ENCODE data around the gene POLR3K.

The POLR3K gene

DNA sequence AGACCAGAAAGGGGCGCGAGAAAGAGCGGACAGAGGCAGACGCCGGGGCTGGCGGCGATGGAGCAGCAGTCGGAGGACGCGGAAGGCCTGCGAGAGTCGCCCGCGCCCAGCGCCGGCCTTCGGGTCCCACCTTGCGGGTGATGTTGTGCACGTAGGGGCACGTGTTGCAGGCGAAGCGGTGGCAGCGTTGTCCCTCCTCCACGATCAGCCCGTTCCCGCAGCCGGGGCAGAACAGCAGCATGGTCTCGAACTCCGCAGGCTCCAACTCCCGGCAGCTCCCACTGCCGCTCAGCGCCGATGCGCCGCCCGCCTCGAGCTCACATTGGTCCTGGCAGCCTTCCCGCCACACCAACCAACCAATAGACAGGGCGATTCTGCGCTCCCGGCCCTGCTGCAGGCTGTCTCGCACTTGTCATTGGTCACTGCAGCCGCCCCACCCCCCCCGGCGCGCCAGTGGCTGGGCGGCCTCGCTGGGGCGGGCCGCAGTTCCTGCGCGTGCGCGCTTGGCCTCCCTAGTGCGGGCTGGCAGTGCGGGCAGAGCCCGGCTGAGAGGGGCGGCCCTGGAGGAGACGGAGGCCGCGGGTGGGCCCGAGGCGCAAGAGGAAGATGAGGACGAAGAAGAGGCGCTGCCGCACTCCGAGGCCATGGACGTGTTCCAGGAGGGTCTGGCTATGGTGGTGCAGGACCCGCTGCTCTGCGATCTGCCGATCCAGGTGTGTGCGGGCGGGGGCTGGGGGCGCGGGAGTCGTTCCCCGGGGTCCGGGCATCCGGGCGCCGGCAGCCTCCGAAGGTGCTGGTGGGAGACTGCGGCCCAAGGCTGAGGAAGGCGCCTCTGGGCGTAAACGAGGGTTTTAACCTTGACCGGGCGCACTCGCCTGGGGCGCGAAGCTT, at the start of gene POLR3K, which contains the start of gene SNRNP25:
Gene POLR3K (minus strand): TSS at position 263 of the 891 bp plus-strand sequence. CDS start 22 bp downstream, at position 241.
Gene SNRNP25 (plus strand): TSS at position 483 of the 891 bp plus-strand sequence. CDS start 189 bp downstream, at position 672.
- peak; percentile 86 to 99 for DNase-seq

DNA sequence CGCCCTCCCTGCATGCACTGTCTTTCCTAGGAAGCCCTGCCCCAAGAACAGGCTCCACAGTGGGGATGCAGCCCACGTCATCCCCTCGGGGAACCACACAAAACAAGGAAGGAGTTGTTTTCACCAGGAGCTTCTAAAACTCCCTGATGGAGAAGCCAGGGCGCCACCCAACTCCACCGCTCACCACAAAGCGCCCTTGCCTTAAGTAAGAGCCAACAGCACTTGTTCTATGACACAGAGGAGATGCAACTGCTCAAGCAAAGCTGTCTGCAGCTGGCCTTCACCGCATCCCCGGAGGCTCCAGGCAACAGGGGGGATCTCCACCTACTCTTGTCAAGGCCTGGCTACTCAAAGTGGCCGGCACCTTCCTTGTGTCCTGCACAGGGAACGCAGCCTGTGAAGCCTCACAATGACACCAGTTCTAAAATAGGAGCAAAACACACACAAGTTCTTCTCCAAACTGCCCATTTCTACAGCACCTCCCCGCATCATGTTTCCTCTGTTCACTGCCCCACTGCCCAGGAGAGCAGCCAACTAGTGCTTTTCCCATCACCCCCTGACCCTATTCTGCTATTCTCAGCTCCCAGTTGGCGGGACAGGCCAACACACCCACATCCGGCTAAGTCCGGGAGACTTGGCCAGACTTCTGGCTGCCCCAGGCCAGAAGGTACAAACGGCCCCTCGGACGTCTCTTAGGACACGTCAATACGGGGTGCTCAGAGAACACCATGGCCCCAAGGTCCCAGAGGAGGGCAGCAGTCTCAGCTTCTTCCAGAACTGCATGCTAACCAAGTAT, 48.9 kb upstream of the POLR3K start:
- DNase-seq: no peak

DNA sequence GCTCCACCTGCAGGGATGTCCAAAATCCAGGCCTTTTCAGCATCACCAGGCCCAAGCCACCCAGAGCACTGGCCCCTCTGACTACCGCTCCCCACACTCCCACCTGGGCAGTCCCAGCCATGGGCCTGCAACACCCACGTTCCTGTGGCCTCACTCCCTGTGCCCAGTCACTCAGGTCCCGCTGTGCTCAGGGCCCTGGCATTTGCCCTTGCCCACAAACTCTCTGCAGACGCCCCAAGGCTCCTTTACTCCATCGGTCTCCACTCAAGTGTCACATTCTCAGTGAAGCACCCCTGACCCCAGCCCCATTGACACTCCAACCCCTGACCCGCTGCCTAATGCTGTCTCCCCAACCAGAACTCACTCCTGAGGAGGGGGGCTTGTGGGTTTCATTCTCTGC, 48.2 kb upstream of the POLR3K start:
- no peak for DNase-seq

DNA sequence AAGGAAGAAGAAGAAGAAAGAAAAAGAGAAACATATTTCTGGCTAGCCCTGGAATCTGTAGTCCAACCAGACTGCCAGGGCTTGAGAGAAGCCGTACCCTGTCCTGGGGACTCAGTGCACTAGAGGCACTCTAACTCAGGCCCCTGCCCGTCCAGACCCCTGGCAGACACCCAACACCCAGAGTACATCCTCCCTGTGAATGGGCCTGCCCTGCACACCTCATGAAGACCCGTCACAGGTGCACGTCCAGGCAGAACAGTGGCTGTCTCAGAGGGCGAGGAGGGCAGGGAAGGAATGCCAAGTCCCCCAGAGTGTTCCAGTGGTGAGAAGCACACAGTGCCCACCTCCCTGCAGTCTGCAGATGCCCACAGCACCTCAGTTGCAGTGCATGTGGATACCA, 47.6 kb upstream of the POLR3K start:
- DNase-seq: no peak

DNA sequence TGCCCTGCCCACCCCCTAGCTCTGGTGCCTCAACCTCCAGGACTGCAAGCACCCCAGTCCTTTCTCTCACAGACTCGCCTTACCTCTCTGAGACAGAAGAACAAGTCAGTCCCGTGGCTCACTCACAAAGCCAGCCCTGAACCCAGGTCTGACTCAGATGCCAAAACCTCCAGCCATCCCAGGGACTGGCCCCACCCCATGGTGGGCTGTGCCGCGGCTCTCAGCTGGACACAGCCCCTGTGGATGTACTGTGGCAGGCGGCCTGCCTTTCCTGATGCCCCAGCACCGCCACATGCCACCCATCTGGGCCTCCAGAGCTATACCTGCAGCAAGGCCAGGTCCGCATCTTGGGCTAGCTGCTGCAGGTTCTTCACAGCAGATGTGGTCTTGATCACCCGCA, 44.4 kb upstream of the POLR3K start:
- no peak for DNase-seq

DNA sequence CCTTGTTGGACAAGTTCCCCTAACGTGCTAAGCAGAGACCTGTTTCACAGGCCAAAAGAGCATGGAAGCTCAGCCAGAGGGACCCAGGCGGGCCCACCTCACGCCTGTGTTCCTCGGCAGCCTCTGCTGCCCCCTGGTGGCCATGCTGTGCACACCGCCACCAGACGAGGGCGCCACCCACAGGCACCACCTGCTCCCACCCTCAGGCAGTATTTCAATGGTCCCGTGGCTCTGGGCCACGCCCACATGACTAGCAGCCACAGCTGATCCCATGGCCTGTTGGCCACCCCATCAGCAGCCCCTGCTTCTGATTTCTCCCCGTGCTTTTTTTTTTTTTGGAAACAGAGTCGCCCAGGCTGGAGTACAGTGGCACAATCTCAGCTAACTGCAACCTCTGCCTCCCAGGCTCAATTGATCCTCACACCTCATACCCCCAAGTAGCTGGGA, 43.5 kb upstream of the POLR3K start:
- peak; percentile 73 to 74 for DNase-seq

DNA sequence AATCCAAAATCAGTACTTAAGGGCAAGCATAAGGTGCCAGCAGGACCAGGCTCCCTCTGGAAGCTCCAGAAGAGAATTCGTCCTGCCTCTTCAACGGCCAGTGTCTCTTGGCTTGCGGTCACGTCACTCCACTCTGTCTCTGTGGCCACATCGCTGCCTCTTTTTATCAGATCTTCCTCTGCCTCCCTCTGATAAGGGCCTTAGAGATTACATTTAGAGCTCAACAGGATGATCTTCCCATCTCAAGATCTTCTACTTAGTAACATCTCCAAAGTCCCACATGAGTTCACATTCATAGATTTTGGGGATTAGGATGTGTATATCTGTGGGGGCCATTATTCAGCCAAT, 41.5 kb upstream of the POLR3K start:
- no peak for DNase-seq

DNA sequence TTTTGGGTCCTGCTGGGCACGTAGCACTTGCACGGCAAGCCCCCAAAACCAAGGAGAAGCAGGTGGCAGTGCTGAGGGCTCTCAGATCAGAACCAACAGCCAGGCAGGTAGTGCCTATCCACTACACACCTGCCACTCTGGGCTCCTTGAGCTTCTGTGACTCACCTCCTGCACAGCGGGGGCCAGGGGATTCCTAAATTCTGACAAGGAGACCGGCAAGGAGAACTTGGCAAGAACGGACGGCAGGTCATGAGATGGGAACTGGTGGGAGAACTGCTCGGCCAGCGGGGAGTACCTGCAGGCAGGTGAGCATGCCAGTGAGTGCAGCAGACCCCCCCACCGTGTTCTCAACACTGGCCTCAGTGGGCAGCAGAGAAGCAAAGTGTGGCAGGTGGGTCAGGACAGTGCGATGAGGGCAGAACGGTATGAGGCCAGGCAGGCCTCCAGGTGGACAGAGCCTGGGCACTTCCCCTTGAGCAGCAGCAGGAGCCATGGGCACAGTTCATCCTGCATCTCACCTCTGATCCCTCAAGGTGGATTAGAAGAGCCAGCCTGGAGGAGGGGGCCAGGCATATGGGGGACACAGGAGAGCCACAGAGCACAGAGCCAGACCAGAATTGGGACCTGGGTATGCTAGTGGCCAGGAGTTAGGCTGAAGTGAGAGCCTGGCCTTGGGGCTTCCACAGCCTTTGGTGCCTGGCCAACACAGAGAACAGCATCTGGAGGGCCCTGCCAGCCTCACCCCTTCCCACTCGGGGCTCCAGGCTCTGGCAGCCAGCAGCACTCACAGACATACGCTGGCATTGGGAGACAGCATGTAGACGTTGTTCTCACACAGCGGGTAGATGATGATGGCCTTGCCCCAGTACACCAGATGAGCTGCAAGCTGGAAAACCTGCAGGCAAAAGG, 39.3 kb upstream of the POLR3K start:
- no peak for DNase-seq

DNA sequence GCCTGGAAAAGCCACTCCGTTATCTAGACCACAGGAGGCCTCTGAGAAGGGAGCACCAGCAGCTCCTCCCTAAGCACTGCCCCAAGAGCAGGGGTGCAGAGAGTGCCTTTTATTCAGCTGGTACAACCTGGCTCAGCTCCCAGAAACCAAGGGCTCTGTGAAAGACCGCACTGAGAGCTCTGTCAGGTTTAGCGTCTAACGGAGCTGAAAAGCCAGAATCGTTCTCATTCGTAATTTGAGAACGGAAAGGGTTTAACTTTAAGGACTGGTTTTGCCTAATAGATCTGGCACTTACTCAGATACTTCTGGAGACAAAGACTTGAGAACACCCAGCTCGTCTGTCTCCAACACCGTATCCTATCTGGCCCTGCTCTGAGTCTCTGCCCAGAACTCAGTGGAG, 38.1 kb upstream of the POLR3K start:
- DNase-seq: peak; percentile 30 to 61

DNA sequence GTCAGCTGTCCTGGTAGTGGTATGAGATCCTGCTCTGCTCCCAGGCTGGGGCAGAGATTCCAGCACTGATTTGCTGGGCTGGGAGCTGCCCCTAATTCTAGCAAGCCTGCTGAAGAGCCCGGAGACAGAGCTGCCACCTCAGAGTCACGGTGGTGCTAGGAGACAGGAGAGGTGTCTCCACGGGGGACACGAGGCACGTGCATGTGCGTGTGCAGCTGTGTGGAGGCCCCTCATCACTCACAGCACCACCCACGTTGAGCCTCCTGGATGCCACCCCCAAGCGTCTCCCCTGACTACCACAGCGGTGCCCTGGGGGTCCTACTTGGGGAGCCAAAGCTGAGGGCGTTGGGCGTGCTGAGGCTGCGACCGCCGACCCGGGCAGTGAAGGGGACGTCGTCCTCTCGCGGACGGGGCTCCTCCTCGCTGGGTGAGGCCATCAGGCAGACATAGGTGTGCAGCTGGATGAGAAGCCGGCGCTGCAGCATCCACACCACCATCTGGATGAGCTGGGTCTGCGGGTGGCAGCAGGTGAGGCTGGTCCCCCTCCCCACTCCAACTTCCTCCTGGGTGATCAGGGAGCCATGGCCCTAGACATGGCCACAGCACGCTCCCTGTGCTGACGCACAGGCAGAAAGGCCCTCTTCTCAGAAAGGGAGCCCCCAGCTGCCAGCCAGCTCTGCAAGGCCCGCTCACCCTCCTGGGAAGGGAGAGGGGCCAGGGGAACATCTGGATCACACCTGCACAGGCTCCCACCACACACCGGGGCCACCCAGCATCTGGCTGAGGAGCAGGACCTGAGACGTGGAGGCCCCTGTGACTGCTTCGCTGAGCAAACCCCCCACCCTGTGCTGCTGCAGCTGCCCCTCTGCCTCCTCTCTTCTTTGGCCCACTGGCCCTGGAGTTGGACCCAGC, 36.2 kb upstream of the POLR3K start:
- no peak for DNase-seq

DNA sequence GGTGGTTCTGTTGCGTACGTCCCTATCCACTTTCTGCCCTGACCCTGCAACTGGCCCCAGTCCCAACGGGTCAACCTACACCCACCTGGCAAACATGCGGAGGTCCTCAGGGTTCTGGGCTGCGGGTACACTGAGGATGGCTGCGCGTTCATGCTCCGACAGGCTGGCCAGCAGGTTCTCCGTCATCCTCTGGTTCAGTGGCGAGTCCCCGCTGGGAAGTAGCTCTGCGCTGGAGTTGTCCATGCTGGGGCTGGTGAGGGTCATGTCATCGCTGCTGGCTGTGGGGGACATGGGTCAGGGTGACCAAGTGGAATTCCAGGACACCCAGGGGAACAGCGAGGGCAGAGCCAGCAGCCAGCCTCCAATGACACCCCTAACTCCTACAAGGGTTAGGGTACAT, 35.2 kb upstream of the POLR3K start:
- no peak for DNase-seq

DNA sequence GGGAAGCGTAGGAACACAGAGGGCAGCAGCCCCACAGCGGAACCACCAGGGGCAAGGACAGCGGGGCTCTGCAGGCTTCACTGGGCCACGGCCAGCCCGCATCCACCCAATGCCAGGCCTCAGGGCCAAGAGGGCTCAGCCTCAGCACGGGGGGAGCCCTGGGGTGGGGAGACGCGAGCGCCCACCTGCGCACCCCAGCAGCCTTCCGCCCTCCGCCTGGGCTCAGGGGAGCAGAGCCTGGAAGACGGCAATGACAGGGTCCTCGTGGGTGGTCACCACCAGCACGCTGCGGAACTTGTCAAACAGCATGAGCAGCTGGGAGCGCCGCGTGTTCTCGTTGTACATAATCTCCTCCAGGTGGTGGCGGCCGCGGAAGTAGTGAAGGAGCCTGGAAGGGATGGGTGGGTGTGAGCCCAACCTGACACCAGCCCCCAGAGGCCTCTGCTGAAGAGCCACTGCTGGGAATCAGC, 33.1 kb upstream of the POLR3K start:
- no peak for DNase-seq

DNA sequence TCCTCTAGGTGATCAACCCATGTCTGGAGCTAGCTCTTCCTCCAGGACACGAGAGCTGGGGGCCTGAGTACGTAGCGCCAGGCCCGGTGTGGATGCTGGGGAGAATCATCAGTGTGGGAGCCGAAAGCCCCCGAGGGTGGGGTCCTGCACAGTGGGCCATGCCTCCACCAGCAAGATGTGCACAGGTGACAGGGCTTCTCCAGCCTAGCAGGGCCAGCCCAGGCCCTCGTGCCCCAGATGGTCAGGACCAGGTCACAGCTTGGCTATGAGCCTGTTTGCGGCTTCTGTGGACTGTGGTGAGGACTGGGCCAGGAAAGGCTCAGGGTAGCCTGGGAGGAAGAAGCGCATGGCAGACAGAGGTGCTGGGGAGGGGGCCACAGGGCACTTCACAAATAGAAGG, 32.5 kb upstream of the POLR3K start:
- no peak for DNase-seq

DNA sequence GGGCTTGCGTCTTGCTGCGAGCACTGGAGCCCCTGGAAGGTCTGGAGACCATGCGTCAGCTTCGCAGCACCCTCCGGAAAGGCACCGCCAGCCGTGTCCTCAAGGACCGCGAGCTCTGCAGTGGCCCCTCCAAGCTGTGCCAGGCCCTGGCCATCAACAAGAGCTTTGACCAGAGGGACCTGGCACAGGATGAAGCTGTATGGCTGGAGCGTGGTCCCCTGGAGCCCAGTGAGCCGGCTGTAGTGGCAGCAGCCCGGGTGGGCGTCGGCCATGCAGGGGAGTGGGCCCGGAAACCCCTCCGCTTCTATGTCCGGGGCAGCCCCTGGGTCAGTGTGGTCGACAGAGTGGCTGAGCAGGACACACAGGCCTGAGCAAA, 32.0 kb upstream of the POLR3K start:
- DNase-seq: no peak

DNA sequence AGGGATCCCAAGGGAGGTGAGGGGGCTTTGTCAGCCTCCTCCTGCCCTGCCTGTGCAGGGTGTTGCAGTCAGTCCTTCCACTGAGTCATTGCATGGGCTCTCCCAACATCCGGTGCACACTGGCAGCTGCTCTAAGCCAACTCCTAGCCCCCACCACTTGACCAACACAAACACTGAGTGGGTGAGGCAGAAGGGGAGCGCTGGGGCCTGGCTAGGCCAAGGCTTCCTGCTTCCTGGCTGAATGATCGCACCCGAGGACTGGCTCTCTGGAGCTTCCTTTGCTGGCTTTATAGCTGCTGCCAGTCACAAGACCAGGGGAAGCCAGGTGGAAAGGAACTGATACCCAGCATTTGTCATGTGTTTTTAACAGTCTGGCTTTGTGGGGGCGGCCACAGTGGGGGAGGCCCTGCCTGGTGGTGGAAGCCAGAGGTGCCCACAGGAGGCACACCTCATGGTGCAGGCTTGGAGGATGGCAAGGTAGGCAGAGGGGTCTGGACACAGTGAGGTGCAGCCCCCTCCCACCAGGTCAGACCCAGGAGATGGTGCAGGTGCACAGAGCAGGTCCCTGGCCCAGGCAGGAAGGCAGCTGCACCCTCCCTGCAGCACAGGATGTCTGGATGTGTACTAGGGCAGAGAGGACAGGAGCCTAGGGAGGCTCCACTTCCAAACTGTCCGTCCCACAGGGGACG, 31.5 kb upstream of the POLR3K start:
- DNase-seq: no peak

DNA sequence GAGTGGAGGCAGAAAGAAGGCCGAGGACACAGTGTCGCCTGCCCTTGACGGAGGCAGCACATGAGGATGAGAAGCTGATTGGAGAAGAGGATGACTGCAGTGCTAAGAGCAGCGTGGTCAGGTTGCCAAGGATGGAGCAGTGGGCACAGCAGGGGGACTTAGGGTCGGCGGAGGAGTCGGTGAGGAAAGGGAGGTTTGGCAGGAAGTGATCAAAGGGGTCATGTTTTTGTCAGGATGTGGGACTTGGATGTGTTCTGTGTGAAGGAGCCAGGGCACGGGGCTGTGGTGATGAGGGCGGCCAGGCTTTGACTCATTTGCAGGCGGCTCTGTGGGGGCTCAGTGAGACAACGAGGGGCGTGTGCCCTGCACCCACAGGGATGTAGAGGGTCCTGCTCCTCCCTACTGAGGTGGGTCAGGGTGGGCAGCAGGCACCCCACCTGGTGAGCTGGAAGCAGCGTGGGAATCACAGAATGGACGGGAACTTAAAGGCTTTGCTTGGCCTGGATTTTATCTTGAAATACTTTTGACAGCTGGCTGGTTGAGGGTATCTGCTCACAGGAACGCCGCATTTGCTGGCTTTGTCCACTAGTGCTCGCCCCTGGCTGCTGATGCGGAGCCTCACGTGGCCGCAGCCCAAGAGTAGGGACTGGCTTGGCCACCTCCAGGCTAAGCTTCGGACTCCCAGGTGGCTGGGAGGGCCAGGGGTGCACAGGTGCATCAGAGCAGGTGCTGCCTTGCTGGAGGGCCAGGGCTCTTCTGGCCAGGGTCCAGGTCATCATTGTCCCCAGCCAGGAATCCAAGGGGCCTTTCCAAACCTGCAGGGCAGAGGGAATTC, 30.6 kb upstream of the POLR3K start:
- no peak for DNase-seq

DNA sequence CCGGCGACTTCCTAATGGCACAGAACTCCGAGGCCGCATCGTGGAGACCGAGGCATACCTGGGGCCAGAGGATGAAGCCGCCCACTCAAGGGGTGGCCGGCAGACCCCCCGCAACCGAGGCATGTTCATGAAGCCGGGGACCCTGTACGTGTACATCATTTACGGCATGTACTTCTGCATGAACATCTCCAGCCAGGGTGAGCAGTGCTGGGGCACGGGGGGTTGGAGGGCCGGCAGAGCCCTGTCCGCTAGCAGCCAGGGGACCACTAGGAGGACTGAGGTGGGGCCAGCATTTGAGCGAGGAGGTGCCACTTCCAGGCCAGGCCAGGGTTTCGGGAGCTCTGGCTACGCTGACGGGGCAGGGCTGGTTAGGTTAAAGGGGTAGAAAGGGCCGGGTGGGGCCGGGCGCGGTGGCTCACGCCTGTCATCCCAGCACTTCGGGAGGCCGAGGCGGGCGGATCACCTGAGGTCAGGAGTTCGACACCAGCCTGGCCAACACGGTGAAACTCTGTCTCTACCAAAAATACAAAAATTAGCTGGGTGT, 29.7 kb upstream of the POLR3K start:
- DNase-seq: no peak

DNA sequence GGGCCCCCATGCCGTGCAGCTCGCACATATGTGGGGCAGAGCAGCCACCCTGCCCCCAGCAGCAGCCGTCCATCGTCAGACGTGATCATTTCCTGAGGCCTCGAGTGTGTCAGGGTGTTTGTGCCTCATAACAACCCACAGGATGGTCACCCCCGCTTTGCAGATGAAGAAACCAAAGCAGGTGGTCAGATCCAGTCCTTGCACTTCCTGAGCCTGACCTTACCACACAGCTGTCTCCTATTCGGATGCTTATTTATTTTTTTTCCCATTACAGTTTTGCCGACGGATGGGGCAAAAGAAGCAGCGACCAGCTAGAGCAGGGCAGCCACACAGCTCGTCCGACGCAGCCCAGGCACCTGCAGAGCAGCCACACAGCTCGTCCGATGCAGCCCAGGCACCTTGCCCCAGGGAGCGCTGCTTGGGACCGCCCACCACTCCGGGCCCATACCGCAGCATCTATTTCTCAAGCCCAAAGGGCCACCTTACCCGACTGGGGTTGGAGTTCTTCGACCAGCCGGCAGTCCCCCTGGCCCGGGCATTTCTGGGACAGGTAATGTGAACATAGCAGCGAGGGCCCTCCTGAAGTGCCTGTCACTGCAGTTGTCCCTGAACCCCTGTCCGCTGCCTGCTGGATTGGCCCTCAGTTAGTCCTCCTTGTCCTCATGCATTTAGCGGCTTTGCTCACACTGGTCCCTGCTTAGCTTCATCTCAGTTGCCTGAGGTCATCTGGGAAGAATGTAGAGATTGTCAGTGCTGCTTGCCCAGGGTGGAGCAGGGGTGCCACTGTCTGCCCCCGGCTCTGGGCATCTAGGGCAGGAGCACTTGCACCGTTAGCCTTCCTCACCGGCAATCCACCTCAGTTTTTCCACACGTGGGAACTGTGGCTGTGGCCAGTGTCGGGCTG, 26.0 kb upstream of the POLR3K start:
- DNase-seq: no peak
